ENCODE data around the gene FAM53C.

The FAM53C gene

DNA sequence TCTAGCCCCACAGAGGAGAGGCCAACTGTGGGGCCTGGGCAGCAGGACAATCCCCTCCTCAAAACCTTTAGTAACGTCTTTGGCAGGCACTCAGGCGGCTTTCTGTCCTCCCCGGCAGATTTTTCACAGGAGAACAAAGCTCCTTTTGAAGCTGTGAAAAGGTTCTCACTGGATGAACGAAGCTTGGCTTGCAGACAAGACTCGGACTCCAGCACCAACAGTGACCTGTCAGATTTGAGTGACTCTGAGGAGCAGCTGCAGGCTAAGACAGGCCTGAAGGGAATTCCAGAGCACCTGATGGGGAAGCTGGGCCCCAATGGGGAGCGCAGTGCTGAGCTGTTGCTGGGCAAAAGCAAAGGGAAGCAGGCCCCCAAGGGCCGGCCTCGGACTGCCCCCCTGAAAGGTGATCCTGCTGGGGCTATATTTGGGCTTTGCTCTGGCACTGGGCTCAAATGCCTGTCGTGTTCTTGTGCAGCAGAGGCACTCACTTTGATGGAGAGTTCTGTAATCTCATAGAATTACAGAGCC is 53.9 kb downstream of the FAM53C start:
- peak in 54 of 56 donors; percentile 10 to 82 (median 54) for DNase-seq

All from nucleus accumbens (tissue), 56 donors.